H1 (cell line): ENCODE data around the gene SLC17A3.

Experiments
- BRCA1 ChIP-seq: IDR thresholded peaks from 2 replicates; pipeline ENCODE4 v1.6.1; 2012; ENCODE audit warnings: low read depth, low read length, improper control_type of control experiment
- CBX5 ChIP-seq: fragments of 300-800, 300-1000 bp; sonication (generic); IDR thresholded peaks from 2 replicates; pipeline ENCODE4 v1.7.1; 2016; ENCODE audit warnings: antibody characterized with exemption, low read length, low read depth
- EZH2 ChIP-seq: fragments of 200-600 bp; sonication (generic); IDR thresholded peaks from 2 replicates; pipeline ENCODE4 v1.7.1; 2012; ENCODE audit warnings: low read depth, mild to moderate bottlenecking, moderate library complexity, low read length, inconsistent platforms; ENCODE audit not compliant: severe bottlenecking
- JUN ChIP-seq: IDR thresholded peaks from 2 replicates; pipeline ENCODE4 v1.6.1; 2011; ENCODE audit warnings: low read depth, mild to moderate bottlenecking, improper control_type of control experiment, low read length
- KDM5A ChIP-seq: fragments of 200-600 bp; IDR thresholded peaks from 2 replicates; pipeline ENCODE4 v1.7.1; 2012; ENCODE audit warnings: mild to moderate bottlenecking, low read length, inconsistent platforms, mixed read lengths
- MAFK ChIP-seq: IDR thresholded peaks from 2 replicates; pipeline ENCODE4 v1.6.1; 2012; ENCODE audit warnings: low read depth, mild to moderate bottlenecking, improper control_type of control experiment, low read length
- POLR2A ChIP-seq, 2 experiments: IDR thresholded peaks; 1 replicate in 1 of 2; 2 replicates in 1 of 2; pipeline ENCODE4 v1.6.1; 2011; ENCODE audit warnings: low read depth in 2 of 2, low read length in 2 of 2, mild to moderate bottlenecking in 2 of 2; ENCODE audit errors: control extremely low read depth in 1 of 2
- POLR2AphosphoS5 ChIP-seq: IDR thresholded peaks from 2 replicates; pipeline ENCODE4 v1.6.1; 2011; ENCODE audit warnings: low read depth, low read length
- SUZ12 ChIP-seq: fragments of 200-600 bp; sonication (generic); IDR thresholded peaks from 2 replicates; pipeline ENCODE4 v1.6.1; 2012; ENCODE audit warnings: mild to moderate bottlenecking, inconsistent platforms, low read length, moderate library complexity, mixed read lengths
- TAF1 ChIP-seq: IDR thresholded peaks from 2 replicates; pipeline ENCODE4 v1.6.1; 2011; ENCODE audit warnings: mild to moderate bottlenecking, low read depth, low read length
- TBP ChIP-seq: IDR thresholded peaks from 2 replicates; pipeline ENCODE4 v1.6.1; 2011; ENCODE audit warnings: low read depth, low read length, improper control_type of control experiment
- TF ChIP-seq, protein P1 (sequence below), 3 experiments: IDR thresholded peaks; 1 replicate in 2 of 3; 2 replicates in 1 of 3; pipeline versions ENCODE4 v1.5.1 to v1.6.1; 2011; ENCODE audit warnings: low read length in 3 of 3, mild to moderate bottlenecking in 3 of 3, inconsistent platforms in 2 of 3, low read depth in 1 of 3, moderate library complexity in 1 of 3; ENCODE audit not compliant: insufficient read depth in 1 of 3; ENCODE audit errors: control extremely low read depth in 1 of 3
- TF ChIP-seq, protein P2 (sequence below): IDR thresholded peaks from 2 replicates; pipeline ENCODE4 v1.6.1; 2011; ENCODE audit warnings: low read depth, mild to moderate bottlenecking, low read length; ENCODE audit not compliant: insufficient read depth

- TF ChIP-seq, protein P1, sequence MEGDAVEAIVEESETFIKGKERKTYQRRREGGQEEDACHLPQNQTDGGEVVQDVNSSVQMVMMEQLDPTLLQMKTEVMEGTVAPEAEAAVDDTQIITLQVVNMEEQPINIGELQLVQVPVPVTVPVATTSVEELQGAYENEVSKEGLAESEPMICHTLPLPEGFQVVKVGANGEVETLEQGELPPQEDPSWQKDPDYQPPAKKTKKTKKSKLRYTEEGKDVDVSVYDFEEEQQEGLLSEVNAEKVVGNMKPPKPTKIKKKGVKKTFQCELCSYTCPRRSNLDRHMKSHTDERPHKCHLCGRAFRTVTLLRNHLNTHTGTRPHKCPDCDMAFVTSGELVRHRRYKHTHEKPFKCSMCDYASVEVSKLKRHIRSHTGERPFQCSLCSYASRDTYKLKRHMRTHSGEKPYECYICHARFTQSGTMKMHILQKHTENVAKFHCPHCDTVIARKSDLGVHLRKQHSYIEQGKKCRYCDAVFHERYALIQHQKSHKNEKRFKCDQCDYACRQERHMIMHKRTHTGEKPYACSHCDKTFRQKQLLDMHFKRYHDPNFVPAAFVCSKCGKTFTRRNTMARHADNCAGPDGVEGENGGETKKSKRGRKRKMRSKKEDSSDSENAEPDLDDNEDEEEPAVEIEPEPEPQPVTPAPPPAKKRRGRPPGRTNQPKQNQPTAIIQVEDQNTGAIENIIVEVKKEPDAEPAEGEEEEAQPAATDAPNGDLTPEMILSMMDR (IDR thresholded peaks at IDR 0.05; ENCODE audit: control extremely low read depth in 1 of 3, insufficient read depth in 1 of 3, low read depth in 1 of 3, low read length in 3 of 3): no peak
- TF ChIP-seq POLR2A (IDR thresholded peaks at IDR 0.05; ENCODE audit: control extremely low read depth in 1 of 2, low read depth in 2 of 2, low read length in 2 of 2): no peak
- no peak for TF ChIP-seq KDM5A
- TF ChIP-seq POLR2AphosphoS5: no peak
- no peak for TF ChIP-seq TBP
- TF ChIP-seq MAFK: no peak
- TF ChIP-seq, protein P2, sequence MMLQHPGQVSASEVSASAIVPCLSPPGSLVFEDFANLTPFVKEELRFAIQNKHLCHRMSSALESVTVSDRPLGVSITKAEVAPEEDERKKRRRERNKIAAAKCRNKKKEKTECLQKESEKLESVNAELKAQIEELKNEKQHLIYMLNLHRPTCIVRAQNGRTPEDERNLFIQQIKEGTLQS: no peak
- TF ChIP-seq JUN: no peak
- no peak for TF ChIP-seq TAF1
- TF ChIP-seq EZH2: no peak
- no peak for TF ChIP-seq SUZ12
- TF ChIP-seq BRCA1: no peak
- TF ChIP-seq CBX5: no peak
Measured at GRCh38 chr6:25874118-25874517, at the start of gene SLC17A3.
